GM21723 (cell line): ENCODE data around the gene GADD45G.

Experiments used
- ATAC-seq: cut with Tn5 transposase; IDR thresholded peaks from one replicate; pipeline ENCODE4 v1.9.1; 2021; ENCODE audit warnings: mild to moderate bottlenecking, moderate library complexity; ENCODE audit not compliant: unreplicated experiment

GADD45G gene

DNA sequence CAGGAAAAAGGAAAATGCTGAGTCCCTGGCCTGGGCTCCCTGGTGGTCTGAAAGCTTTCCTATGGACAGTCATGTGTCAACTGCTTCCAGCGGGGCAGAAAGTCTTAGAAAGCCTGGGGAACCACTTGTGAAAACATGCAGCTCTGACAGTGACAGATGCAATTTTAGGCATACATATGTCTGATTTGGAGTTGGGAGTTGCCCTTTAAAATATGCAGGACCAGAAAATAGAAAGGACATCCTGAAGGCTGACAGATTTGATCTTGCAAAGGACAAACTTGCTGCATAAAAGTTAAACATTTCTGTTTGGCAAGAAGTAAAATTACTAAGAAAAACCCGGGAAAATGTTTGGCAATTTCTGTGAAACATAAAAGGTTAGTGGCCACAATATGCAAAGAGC, 23.8 kb downstream of the GADD45G start:
- ATAC-seq: no peak

DNA sequence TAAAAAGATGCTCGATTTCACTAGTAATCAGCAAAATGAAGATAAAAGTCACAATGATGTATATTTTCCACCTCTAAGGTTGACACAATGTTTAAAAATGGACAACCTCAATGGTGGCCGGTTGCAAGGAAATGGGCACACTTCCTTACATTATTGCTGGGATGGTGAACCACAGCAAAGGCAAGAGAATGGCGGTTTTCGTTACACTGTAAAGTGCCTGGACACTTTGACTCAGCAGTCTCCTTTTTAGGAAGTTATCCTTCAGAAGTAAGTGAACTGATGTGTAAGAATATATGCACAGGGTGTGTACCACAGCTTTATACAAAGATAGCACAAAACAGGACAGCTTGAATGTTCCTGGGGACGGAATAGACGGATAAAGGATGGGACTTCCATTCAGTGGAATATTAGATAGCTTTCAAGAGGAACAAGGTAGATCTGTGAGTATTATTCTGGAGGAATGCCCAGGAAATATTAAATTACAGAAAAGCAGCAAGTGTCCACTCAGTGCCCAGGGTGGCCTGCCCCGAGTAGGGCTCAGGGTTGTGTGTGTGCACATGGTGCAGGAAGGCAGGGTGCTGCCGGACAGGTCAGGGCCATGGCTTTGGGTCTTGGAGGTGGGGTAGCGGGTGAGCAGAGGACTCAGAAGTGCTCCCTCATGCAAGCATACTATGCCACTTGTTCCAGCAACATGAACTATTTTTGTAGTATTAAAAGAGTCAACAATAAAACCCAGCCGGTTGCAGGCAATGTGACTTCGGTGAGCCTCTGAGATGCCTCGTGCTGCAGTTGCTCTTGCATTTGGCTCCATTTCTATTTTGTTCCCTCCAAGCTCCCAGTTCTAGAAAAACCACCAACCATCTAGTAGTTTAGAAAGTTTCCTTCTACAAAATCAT, 24.5 kb downstream of the GADD45G start:
- no peak for ATAC-seq

DNA sequence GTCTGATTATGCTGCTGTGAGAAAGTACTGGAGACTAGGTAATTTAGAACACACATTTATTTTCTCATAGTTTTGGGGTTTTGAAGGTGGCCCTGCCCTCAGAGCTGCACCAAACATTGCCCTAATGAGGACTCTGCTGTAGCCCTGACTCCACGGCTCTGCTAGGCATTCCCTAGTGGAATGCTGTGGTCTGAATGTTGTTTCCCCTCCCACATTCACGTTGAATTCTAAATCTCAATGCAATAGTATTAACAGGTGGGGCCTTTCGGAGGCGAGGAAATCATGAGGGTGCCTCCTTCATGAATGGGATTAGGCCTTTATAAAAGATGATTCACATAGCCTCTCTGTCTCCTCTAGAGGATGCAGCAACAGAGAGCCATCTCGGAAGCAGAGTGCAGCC, 25.7 kb downstream of the GADD45G start:
- no peak for ATAC-seq

DNA sequence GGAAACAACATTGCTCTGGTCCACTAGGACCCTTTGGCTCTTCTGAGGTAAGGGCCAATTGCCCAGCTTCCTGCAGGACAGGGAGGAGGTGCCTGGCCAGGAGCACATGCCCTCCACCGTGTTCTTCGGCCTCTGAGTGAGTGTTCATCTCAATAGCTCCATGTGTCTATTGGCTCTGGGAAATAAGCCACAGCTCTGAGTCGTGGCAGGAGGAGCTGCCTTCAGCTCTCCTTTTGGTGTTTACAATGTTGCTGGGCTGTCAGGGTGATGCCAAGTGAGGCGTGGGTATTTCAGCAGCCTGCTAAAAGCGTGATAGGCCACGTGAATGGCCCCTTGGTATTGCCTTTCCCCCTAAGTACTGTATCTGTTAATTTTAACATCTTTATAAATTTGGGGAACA, 26.6 kb downstream of the GADD45G start:
- ATAC-seq: no peak

DNA sequence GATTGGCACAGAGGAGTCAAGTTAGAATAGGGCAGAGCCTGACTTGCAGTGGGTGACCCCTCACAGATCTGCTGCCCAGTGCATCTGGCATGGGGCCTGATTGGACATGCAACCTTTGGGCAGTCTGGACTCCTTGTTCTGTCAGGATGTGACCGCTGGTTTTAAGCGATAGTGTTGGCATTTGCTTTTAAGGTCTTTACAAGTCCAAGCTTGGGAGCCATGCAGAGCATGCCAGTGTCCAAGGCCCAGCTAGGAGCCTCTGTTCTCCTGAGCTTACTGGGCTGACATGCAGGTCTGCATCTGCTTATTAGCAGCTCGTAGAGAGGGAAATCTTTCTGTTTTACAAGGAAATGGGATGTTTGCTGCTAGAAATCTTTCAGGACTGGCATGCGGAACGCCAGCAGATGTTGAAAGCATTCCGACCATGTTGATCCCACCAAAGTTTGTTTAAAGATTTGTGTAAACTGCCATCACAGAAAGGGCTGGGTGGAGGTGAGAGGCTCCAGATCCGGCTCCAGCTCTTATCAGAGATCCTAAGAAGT, 27.5 kb downstream of the GADD45G start:
- no peak for ATAC-seq

GRCh38 chr9:89632736-89633135, 27.9 kb downstream of the GADD45G start:
- no peak for ATAC-seq

- ATAC-seq: no peak
These were observed 28.6 kb downstream of the GADD45G start for GRCh38 chr9:89633404-89633803.

DNA sequence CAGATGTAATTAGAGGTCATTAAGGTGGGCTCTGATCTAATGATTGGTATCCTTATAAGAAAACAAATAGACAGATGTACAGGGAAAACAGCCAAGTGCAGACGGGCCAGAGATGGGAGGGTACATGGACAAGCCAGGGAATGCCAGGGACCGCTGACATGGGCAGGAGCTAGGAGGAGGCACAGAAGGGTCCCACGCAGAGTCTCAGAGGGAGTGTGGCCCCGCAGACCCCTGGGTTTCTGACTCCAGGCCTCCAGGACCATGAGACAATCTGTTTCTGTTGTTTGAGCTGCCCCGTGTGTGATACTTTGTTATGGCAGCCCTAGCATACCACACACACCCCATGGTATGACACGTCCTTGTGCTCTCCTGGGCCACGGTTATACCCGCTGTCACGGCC, 29.1 kb downstream of the GADD45G start:
- no peak for ATAC-seq

DNA sequence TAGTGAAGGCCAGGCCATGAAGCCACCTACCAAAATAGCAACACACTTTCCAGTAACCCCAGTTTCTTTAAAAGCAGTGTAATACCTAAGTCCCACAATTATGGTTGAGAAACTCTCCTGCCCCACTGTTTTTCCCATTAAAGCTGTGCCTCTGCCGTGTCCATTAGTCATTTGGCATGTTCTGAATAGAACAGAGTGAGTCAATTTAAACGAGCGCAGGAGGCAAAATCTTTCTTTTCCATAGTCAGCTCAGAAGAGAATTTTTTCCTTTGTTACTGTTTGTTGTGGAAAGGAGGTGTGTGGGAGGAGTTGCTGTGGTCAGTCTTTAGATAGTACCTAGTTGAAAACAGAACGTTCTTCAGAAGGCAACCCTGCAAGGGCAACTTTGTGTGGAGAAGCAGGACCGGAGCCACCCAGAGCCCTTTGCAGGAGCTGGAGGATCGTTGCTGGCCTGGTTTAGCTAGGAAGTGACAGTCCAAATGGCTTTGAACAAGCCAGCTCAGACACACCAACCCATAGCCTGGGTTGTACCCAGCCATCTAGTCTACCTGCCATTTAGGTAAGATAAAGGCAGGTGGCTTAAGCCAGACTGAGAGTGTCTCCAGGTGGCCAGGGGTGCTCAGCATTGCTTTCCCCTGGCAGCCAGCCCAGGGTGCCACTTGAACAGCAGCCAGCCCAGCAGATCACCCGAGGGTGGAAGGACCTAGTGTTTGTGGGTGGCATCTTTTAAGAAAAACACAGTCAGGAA, 30.4 kb downstream of the GADD45G start:
- ATAC-seq: no peak

GRCh38 chr9:89635816-89636215, 31.0 kb downstream of the GADD45G start:
- ATAC-seq: no peak

DNA sequence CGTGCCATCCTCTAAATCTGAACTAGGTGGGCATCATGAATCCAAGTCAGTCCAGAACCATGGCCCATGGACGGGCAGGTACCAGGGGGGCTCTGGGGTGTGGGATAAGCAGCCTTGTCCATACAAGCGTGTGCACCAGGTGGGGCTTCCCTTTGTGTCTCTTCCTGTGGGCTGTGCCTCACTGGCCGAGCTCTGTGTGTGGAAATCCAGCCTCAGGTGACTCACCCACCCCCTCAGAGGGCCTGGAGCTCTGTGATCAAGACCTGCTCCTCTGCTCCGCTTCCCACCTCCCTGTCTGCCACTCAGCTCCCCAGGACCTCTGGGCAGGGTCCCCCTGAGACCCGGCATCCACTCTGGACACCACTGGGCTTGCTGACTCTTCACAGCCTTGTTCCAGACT, 33.0 kb downstream of the GADD45G start:
- no peak for ATAC-seq

DNA sequence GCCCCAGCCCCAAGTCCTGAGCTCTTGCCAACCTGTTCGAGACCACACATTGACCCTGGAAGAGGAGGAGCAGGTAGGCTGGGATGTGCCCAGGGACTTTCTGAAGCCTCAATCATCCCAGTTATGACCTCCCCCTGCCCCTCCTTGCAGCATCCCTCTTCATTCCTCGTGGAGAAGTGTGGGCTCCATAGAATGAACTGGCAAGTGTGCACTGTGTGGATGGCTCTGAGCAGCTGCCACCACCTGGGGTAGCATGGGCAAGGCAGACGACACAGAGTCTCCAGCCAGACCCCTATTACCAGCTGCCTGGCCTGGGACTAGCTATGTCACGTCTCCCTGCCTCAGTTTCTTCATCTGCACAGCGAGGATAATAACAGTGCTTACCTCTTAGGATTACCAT, 33.5 kb downstream of the GADD45G start:
- ATAC-seq: no peak

GRCh38 chr9:89638893-89639292, 34.1 kb downstream of the GADD45G start:
- ATAC-seq: no peak

- no peak for ATAC-seq
These were observed 34.6 kb downstream of the GADD45G start for GRCh38 chr9:89639367-89639795.

- no peak for ATAC-seq
These were observed 35.1 kb downstream of the GADD45G start for GRCh38 chr9:89639961-89640360.

GRCh38 chr9:89640361-89640760, 35.5 kb downstream of the GADD45G start:
- no peak for ATAC-seq

DNA sequence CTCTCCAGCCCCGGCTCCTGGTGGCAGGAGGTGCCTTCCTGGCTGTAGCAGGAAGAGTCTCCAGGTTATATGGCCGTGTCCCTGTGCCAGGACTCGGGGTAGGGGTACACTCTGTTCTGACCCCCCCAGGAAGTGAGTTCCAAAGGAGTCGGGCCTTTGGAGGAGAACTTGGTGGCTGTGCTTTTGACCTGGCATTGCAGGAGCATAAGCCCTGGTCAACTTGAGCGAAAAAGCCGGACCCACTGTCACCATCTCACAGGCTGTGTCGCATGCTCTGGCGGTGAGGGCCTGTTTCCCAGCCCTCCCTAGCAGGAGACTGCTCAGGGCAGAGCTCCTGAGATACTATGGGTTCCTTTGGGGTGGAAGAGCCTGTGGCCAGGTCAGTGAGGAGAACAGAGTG, 36.0 kb downstream of the GADD45G start:
- no peak for ATAC-seq

DNA sequence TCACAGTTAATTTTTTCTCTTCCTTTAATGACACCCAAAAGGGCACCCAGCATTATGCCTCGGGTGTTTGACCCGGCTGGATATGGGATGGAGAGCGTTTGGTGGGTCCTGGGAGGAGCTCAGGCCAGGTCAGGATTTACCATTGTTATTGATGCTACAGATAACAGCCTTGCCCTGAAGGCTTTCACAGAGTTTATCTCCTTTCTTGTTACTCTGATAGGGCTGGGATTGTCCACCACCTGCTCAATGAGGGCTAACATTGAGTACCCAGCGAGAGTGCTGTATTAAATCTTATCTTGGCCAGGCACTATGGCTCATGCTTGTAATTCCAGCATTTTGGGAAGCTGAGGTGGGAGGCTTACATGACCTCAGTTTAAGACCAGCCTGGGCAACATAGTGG, 37.2 kb downstream of the GADD45G start:
- ATAC-seq: no peak

GRCh38 chr9:89642789-89643188, 38.0 kb downstream of the GADD45G start:
- ATAC-seq: no peak

DNA sequence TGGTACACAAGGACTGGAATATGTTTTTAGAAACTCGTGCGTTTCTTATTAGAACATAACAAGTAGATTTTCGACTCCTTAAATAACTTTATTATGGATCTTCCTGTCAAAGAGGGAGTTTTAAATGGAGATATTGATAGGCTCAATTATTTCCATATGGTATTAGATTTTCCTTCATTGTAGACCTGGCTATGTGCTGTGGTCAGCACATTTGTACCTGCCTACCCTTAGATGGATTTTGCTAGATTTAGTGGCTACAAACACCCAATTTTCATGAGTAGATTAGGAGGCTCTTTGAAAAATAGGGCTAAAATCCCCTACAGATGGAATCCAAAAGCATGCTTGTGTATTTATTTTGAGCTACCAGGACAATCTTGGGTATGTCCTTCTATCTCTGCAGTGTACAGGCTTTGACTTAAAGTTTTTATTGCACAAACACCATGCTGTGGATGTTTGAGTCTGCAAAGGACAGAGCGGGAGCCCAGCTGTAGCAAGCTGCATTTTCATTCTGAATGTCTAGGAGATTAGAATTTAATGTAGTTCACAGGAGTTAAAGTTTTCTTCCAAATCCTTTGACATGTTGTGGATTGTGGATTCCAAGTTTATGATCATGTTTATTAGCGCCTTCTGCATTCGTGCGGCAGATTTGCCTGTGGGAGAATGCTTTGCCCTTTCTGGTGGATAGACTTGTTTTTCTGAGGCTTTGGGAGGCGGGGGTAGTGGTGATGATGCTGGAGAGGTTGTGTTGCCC, 41.6 kb downstream of the GADD45G start:
- no peak for ATAC-seq
